SK-N-SH treated with all-trans-retinoic acid at 6 μM for 48 hours (cell line): Measurements from ENCODE around the gene CENPH.

Experiments used
- ATAC-seq: fragments of 200-7000 bp; cut with Tn5 transposase; 3 replicates; pipeline ENCODE4 v1.9.1; 2020; ENCODE audit warnings: mild to moderate bottlenecking, moderate library complexity
- ARNTL ChIP-seq: fragments of 450-650 bp; formaldehyde crosslinking; IDR thresholded peaks from 2 replicates; pipeline ENCODE4 v1.5.0; 2020; ENCODE audit warnings: low read depth, mild to moderate bottlenecking, moderate library complexity, borderline replicate concordance
- BACH2 ChIP-seq: fragments of 250-450 bp; sonication (Bioruptor Pico); IDR thresholded peaks from 2 replicates; pipeline ENCODE4 v1.9.0; 2021; ENCODE audit warnings: mild to moderate bottlenecking, borderline replicate concordance
- ESRRG ChIP-seq: fragments of 250-450 bp; sonication (Bioruptor Pico); IDR thresholded peaks from 2 replicates; pipeline ENCODE4 v1.6.1; 2021; ENCODE audit warnings: mild to moderate bottlenecking
- GLIS3 ChIP-seq: fragments of 250-450 bp; sonication (Bioruptor Pico); IDR thresholded peaks from 2 replicates; pipeline ENCODE4 v1.5.0; 2020; ENCODE audit warnings: mild to moderate bottlenecking, moderate library complexity
- PPARA ChIP-seq: fragments of 250-450 bp; sonication (Bioruptor Pico); IDR thresholded peaks from 2 replicates; pipeline ENCODE4 v1.5.0; 2020; ENCODE audit warnings: mild to moderate bottlenecking, borderline replicate concordance
- SNAI2 ChIP-seq: fragments of 250-450 bp; sonication (Bioruptor Pico); IDR thresholded peaks from 2 replicates; pipeline ENCODE4 v1.5.0; 2020; ENCODE audit warnings: mild to moderate bottlenecking, moderate library complexity
- TCF4 ChIP-seq: fragments of 250-450 bp; sonication (Bioruptor Pico); IDR thresholded peaks from 2 replicates; pipeline ENCODE4 v1.8.0; 2021; ENCODE audit warnings: mild to moderate bottlenecking, moderate library complexity, borderline replicate concordance
- TOX ChIP-seq: fragments of 250-450 bp; sonication (Bioruptor Pico); IDR thresholded peaks from 2 replicates; pipeline ENCODE4 v1.8.0; 2021; ENCODE audit warnings: mild to moderate bottlenecking, moderate library complexity, borderline replicate concordance
- TF ChIP-seq, protein P1 (sequence below): fragments of 250-450 bp; sonication (Bioruptor Pico); IDR thresholded peaks from 2 replicates; pipeline ENCODE4 v1.5.1; 2020; ENCODE audit warnings: low read depth, mild to moderate bottlenecking, moderate library complexity
- TF ChIP-seq, protein P2 (sequence below): fragments of 250-450 bp; sonication (Bioruptor Pico); IDR thresholded peaks from 2 replicates; pipeline ENCODE4 v1.8.0; 2021; ENCODE audit warnings: low read depth, mild to moderate bottlenecking, moderate library complexity, borderline replicate concordance

CENPH gene

GRCh38 chr5:69257577-69257976 lies 68.2 kb downstream of the CENPH start:
- TF ChIP-seq SNAI2 (CRISPR knock-in tag) (no peak), TOX (no peak), BACH2 (CRISPR knock-in tag) (no peak), TCF4 (CRISPR knock-in tag) (no peak), ESRRG (CRISPR knock-in tag) (no peak), PPARA (CRISPR knock-in tag) (no peak), ARNTL (no peak), GLIS3 (CRISPR knock-in tag) (no peak)
- TF ChIP-seq, protein P1, sequence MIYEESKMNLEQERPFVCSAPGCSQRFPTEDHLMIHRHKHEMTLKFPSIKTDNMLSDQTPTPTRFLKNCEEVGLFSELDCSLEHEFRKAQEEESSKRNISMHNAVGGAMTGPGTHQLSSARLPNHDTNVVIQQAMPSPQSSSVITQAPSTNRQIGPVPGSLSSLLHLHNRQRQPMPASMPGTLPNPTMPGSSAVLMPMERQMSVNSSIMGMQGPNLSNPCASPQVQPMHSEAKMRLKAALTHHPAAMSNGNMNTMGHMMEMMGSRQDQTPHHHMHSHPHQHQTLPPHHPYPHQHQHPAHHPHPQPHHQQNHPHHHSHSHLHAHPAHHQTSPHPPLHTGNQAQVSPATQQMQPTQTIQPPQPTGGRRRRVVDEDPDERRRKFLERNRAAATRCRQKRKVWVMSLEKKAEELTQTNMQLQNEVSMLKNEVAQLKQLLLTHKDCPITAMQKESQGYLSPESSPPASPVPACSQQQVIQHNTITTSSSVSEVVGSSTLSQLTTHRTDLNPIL (CRISPR knock-in tag), result no peak
- TF ChIP-seq, protein P2, sequence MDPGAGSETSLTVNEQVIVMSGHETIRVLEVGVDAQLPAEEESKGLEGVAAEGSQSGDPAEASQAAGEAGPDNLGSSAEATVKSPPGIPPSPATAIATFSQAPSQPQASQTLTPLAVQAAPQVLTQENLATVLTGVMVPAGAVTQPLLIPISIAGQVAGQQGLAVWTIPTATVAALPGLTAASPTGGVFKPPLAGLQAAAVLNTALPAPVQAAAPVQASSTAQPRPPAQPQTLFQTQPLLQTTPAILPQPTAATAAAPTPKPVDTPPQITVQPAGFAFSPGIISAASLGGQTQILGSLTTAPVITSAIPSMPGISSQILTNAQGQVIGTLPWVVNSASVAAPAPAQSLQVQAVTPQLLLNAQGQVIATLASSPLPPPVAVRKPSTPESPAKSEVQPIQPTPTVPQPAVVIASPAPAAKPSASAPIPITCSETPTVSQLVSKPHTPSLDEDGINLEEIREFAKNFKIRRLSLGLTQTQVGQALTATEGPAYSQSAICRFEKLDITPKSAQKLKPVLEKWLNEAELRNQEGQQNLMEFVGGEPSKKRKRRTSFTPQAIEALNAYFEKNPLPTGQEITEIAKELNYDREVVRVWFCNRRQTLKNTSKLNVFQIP, result no peak
- ATAC-seq, result no peak
